Stimulated activated CD4-positive, alpha-beta T cell treated with anti-CD3 and anti-CD28 coated beads, Interleukin-2, amount 100 ng/mL, for 24 hours (primary cell): ENCODE results near the gene YIF1B.

ENCODE experiments used
- DNase-seq, 2 donors: peaks; one replicate each; pipeline ENCODE4 v3.0.0-alpha.2; 2020

Gene YIF1B

DNA sequence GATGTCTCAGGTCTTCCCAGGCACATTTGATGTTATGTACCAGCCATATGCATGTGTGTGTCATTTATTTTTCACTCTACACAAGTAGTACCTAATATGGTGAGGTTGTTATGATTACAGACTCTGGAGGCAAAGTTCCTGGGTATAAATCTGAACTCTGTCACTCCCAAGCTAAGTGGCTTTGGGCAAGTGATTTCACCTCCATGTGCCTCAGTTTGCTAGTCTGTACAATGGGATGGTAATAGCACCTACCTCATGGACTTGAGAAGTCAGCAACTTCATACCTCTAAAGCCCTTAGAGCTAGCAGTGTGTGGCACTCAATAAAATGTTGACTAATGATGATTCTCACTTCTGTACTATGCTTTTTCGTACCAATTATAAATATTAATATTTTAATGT is 16.0 kb upstream of the YIF1B start:
- DNase-seq = no peak

DNA sequence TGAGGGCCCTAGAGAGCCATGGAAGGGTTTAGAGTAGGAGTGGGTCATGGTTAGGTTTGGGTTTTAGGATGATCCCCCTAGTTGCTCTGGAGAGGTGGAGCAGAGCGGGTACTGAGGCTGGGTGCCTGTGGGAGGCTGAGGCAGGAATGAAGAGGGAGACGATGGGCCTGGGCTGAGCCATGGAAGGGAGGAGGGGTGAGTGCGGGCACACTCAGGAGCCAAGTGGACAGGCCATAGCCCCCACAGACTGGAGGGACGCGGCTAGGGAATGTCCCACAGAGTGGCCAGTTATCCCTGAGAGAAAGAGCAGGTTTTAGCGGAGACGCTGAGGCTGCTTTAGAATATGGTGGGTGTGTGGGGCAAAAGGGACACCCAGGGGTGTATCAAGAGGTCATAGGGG is 13.9 kb upstream of the YIF1B start:
- no peak for DNase-seq

DNA sequence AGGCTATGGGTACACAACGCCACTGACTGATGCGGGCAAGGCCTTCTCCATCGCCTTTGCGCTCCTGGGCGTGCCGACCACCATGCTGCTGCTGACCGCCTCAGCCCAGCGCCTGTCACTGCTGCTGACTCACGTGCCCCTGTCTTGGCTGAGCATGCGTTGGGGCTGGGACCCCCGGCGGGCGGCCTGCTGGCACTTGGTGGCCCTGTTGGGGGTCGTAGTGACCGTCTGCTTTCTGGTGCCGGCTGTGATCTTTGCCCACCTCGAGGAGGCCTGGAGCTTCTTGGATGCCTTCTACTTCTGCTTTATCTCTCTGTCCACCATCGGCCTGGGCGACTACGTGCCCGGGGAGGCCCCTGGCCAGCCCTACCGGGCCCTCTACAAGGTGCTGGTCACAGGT is 10.8 kb upstream of the YIF1B start:
- DNase-seq = no peak

DNA sequence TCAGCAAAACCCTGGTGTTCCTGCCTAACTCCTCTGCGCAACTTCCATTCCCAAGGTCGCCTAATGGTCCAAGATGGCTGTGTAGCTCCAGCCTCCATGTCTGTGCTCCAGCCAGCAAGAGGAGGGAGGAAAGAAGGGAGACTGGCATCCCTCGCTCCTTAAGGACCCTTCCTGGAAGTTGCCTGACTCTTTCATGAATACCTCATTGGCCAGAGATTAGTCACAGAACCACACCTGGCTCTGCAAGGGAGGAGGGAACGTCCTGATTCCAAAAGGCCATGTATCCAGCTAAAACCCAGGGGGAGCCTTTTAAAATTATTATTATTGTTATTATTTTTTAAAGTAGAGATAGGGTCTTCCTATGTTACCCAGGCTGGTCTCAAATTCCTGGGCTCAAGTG is 8.7 kb upstream of the YIF1B start:
- no peak for DNase-seq

DNA sequence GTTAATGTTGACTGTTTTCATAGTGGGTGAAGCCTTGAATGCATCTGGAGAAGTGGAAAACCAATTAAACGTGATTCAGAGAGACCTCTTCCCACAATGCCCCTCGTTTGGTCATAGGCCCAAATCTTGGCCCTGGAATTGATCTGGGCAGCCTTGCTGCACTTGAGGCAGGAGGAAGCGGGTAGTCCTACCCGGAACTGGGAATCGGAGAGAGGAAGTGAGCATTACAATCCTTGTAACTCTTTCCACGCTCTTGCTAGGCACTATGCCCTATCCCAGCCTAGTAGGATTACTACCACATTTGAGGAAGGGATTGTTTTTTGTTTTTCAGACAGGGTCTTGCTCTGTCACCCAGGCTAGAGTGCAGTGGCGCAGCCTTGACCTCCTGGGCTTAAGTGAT is 7.5 kb upstream of the YIF1B start:
- no peak for DNase-seq

DNA sequence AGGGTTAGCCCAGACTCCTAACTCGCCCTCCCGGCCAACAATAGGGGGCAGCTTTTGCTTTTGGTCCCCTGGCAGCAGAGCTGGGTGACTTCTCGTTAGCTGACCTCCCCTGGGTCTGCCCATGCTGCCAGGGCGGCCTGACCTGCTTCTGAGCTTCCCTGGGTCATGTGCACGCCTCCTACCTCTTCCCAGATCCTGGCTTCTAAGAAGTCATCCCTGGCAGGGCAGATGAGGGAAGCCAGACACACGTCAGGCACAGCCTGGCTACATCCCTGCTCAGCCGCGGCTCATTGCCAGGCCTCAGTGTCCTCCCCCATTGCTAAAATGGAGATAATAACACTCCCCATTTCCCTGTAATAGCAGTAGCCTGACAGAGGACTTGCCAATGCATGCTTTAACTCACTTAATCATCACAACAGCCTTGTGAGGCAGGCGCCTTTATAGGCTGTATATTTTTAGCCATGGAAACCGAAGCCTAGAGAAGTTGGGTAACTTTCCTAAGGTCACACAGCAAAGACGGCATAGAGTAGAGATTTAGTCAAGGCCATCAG is 6.0 kb upstream of the YIF1B start:
- DNase-seq = no peak

DNA sequence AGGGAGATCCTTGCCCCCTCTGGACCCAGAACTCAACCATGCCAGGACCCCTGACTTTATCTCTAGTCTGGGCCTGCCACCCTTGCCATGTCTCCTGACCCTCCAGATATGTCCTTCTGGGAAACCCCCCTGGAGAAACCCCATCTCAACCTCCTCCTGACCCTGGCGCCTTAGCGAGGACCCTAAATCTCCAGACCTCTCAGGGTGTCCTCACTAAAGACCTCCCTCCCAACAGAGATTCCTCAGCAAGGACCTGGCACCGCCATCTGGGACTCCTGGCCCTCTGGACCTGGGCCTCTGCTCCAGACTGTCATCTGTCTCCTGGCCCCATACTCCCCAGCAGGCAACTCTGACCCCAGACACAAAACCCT is 5.2 kb upstream of the YIF1B start:
- DNase-seq = no peak

DNA sequence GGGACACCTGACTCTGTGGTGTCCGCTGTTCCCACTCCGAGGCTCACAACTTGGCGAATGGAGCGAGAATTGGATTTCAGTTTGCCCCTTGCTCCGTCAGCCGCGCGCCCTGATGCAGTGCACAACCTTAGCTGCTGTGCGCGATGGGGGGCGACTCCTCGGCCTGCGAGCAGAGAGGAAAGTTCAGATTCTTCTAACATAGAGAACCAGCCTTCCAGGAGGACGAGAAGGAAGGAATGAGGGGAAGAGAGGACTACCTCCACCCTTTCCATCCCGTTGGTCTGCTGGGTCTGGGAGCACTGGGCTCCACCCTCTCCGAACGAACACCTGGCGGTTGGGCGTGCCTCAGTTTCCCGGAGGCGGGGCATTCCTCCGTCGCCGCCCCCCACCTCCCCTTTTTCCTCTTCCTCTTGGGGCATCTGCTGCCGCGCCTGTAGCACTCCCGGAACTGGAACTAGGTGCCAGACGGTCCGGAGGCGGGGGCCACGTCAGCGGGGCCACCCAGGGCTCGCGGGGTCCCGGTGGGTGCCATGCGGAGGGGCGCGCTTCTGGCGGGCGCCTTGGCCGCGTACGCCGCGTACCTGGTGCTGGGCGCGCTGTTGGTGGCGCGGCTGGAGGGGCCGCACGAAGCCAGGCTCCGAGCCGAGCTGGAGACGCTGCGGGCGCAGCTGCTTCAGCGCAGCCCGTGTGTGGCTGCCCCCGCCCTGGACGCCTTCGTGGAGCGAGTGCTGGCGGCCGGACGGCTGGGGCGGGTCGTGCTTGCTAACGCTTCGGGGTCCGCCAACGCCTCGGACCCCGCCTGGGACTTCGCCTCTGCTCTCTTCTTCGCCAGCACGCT is 3.9 kb upstream of the YIF1B start, which contains the start of gene KCNK6:
KCNK6 (plus strand) TSS at position 425 of the 838 bp plus-strand sequence; CDS start at position 531, 106 bp downstream.
- DNase-seq = peak; percentile 53 to 75

DNA sequence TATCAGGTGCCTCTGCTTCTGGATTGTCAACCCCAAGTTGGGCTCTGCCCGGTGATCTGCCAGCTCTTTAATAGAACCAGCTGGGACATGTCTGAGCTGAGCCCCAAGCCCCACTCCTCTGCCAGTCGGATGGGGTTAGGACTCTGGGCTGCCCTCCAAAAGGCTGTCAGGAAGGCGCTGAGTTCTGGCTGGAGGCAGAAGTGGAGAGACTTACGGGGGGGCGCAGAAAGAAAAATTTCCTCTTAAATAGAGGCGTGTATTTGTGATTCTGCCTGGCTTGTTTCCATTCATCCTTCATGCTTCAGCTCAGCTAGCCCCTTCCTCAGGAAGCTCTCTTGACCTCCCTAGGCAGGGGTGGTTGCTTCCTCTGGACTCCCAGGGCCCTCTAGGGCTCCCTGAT is 2.9 kb upstream of the YIF1B start:
- no peak for DNase-seq

DNA sequence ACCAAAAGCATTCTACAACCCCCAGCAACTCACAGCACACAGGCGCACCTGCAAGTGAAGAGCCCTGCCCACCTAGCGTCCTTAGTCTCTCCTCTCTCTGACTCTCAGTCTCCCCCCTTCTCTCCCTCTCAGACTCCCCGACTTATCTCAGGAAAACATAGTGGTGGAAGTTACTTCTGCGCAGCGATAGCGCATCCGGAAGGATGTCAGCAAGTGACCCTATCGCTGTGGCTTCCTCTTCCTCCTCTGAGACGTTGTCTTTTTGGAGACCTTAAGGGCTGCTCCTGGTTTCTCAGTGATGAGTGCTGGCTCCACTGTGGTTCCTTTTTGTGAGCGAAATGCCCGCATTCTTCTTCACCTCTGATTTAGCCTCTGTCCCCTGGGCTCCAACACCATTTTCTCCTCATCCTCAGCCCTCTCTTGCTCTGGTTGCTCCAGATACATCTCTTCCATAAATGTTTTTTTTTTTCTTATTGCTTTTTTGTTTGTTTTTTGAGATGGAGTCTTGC is 1.4 kb upstream of the YIF1B start:
- DNase-seq = peak in 1 of 2 donors; percentile 21

DNA sequence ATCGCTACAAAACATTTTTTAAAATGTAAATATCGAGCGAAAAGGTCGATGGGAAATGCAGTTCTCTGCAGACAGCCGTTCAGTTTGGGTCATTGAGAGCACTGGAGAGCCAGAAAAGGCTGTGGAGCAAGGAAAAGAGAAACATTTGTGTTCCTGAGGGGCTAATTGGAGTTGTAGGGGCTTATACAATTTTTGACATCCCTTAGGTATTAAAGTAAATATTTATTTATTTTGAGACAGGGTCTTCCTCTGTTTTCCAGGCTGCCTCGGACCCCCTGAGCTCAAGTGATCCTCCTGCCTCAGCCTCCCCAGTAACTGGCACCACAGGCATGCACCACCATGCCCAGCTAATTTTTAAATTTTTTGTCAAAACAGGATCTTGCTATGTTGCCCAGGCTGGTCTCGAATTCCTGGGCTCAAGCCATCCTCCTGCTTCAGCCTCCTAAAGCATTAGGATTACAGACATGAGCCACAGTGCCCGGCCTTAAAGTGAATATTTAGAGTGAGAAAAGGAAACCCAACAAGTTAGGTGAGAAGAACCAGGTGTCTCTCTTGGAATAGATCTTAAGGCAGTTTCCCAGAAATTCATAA is 825 bp upstream of the YIF1B start:
- no peak for DNase-seq

DNA sequence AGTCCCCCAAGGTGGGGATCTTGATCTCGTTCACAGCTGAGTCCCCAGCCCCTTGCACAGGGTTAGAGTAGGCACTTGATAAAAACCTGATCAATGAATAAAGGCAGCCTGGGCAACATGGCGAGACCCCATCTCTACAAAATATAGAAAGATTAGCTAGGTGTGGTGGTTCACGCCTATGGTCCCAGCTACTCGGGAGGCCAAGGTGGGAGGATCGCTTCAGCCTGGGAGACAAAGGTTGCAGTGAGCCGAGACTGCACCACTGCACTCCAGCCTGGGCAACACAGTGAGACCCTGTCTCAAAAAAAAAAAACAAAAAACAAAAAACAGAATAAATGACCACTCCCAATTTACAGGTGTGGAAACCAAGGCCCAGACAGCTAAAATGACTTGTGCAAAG is 4.8 kb downstream of the YIF1B start:
- DNase-seq = no peak

DNA sequence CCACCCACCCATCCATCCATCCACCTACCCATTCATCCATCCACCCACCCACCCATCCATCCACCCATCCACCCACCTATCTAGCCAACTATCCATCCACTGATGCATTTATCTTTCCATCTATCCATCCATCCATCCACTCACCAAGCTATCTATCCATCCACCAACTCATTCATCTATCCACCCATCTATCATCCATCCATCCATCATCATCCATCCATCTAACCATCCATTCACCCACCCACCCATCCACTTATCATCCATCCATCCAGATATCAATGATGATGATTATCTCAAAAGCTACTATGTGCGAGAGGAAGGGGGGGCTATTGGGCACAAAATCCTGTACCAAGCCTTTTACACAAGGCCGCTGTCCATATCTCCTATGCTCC is 5.5 kb downstream of the YIF1B start:
- no peak for DNase-seq

DNA sequence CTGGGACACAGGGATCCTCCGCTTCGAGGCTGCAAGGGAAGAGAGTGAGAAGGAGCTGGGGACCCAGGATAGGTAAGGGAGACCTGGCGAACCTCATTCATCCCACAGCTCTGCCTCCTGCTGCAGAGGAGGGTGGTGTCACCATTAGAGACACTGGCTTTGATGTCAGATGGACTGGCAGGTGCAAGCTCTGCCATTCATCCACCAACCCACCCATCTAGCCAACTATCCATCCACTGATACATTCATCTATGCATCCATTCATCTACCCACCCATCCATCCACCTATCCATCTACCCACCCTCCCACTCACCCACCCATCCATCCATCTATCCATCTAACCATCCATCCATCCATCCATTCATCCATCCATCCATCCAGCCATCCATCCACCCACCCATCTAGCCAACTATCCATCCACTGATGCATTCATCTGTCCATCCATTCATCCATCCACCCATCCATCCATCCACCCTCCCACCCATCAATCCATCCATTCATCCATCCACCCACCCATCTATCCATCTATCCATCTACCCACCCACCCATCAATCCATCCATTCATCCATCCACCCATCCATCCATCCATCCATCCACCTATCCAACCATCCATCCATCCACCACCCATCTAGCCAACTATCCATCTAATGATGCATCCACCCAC is 6.0 kb downstream of the YIF1B start:
- no peak for DNase-seq

DNA sequence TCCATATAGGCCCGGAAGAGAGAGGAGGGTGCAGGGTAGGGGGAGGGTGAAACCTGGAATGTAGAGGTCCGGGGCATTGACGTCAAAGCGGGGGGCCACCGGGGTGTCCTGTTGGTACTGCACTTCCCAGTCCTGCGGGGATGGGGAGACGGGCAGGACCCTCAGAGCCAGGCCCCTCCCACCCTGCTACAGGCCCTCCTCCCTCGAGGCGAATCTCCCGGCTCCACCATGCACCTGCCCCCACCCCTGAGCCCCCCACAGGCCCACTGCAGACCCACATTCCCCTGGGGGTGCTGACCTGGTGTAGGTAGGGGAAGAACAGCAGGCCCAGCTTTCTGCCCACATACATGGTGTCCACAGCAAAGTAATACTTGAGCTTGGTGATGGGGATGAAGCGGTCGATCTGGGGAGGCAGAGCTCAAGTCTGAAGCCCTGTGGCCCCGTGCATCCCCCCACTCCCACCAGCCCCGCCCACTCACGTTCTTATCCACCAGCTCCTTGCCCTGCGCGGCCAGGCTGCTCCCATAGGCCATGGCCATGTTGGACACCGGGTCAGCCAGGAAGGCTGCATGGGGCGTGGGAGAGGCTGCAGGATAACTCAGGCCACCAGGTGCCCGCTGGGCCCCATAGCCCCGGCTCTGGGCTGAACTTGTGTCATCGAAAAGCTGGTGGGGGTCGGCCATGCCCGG is 6.7 kb downstream of the YIF1B start:
- no peak for DNase-seq

DNA sequence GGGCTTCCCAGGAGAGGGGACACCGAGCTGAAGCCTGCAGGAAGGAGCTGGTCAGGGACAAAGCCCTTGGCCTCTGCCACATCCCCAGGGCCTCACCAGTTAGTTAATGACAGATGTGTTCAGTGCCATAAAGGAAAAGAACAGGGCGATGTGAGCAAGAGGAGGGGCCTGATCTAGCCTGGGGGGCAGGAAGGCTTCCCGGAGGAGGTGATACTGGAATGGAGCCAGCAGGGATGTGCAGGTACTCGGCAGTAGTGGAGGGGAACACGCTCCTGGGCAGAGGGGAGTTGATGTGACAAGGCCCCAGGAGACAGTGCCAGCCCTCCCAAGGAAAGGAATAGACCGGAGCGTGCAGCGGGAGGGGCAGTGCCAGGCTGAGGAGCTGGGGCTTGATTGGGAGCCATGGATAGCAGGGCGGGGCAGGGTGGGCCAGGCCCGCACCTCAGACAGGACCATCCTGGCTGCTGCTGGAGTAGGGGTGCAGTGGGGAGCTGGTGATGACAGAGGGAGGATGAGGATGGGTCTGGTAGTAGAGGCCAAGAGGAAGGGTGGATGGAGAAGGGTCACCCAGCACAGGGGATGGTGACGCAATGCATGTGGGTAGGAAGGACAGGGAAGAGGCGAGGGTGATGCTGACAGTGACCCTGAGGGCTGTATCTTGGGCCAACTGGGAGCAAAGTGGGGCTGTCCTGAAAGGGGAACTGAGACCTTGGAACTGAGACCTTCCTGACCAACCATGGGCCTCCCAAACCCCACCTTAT is 7.6 kb downstream of the YIF1B start:
- DNase-seq = no peak

DNA sequence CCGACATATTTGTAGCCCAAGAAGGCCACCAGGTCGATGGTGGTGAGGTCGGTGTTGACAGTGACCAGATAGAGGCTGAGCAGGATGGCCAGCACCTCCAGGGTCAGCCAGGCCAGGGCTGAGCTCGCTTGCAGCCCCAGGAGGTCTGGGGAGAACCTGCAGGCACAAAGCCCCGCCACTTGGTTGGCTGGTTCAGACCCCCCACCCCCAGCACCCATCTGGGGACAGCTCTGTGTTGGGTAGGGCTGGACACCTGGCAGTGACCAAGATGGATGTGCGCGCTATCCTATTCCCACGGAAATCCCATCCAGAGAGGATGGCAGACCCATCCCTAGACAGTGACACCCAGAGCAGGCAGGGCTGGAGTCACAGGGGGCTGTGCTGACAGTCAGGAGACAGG is 8.2 kb downstream of the YIF1B start:
- no peak for DNase-seq

DNA sequence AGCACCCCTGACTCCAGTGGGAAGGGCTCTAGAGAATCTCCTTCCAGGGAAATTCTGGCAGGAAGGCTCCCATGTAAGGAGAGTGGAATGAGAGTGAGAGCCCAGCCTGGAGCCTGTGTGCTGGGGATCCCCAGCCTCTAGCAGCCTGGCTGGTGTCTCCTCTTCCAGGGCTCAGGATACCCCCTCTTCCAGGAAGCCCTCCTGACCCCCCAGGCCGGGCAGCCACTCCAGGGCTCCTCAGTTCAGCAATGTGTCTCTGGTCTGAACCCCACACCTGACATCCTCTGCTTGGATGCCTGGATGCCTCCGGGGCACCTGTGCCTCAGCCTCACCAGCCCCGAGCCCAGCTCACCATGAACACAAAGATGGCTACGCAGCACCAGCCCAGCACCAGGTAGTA is 8.7 kb downstream of the YIF1B start:
- no peak for DNase-seq

DNA sequence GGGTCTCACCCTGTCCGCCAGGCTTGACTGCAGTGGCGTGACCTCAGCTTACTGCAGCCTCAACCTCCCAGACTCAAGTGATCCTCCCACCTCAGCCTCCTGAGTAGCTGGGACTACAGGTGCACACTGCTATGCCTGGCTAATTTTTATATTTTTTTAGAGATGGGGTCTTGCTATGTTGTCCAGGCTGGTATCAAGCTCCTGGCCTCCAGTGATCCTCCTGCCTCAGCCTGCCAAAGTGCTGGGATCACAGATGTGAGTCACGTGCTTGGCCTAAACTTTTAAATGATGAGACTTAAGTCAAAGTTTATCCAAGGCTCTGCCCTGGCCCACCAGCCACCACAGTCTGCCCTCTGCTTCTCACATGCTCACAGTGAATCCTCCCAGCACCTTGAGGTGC is 9.5 kb downstream of the YIF1B start:
- no peak for DNase-seq

DNA sequence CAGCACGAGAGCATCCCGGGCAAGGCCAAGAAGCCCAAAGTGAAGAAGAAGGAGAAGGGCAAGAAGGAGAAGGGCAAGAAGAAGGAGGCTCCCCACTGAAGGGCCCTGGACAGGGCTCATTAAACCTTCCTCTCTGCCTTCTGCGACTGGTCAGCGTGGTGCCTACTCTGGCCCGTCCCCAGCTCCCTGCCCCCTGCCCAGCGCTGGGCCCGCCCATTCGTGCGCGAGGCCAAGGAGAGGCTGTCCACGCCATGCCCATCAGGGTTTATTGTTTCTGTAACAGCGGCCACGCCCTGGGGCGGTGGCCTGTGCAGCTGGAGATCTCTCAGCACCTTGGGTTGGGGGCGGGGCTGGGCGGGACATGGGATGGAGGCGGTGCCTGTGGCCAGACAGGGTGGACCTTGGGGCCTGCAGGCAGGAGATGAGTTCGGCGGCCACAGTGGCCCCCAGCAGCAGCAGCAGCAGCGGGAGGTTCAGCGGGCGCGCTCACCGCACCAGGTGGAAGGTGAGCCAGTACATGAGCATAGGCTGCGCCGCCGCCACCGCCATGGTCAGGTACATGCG is 10.8 kb downstream of the YIF1B start:
- no peak for DNase-seq

DNA sequence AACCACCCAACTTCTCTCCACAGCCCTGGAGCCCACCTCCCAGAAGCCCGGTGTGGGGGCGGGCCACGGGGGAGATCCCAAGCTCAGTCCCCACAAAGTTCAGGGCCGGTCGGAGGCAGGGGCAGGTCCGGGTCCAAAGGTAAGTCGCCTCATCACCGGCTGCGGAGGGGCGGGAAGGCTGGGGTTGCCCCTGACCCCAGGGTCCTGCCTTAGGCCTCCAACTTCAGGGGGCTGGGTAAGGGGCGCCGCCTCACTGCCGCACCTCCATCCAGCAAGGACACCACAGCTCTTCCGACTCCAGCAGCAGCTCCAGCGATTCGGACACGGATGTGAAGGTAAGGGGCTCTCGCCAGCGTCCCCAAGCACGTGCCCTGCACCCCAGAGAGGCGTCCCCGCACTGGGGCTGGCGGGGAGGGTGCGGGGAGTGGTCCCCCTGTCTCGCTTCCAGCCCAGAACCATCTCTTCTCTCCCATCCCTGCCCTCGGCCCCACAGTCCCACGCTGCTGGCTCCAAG is 11.3 kb downstream of the YIF1B start:
- no peak for DNase-seq
